GM12878 (cell line): ENCODE data around the gene PTCD2.

Source experiments
- CEBPB ChIP-seq, 2 experiments: fragments of 150-350 bp in 1 of 2; IDR thresholded peaks; 2 replicates each; pipeline ENCODE4 v1.6.1; 2012 to 2014; ENCODE audit warnings: low read depth in 2 of 2, low read length in 2 of 2, borderline replicate concordance in 1 of 2, inconsistent platforms in 1 of 2
- CTCF ChIP-seq, 3 experiments: IDR thresholded peaks in 2 of 3; conservative IDR thresholded peaks in 1 of 3; 2 replicates each; pipeline ENCODE4 v1.5.1; 2011; ENCODE audit warnings: low read depth in 3 of 3, low read length in 3 of 3, mild to moderate bottlenecking in 3 of 3, control low read depth in 2 of 3, moderate library complexity in 2 of 3, inconsistent platforms in 1 of 3, mixed read lengths in 1 of 3; ENCODE audit not compliant: control insufficient read depth in 2 of 3, insufficient read depth in 1 of 3; ENCODE audit errors: extremely low read depth in 1 of 3
- KDM1A ChIP-seq: fragments of 200-600 bp; sonication (generic); IDR thresholded peaks from 2 replicates; pipeline ENCODE4 v1.6.1; 2016; ENCODE audit warnings: borderline replicate concordance
- MXI1 ChIP-seq: fragments of 150-350 bp; IDR thresholded peaks from 2 replicates; pipeline ENCODE4 v1.6.1; 2011; ENCODE audit warnings: low read depth, mild to moderate bottlenecking, inconsistent platforms, low read length, improper control_type of control experiment
- TCF12 ChIP-seq: IDR thresholded peaks from 2 replicates; pipeline ENCODE4 v1.6.1; 2011; ENCODE audit warnings: low read depth, mild to moderate bottlenecking, low read length
- ZZZ3 ChIP-seq: IDR thresholded peaks from 2 replicates; pipeline ENCODE4 v1.6.1; 2011; ENCODE audit warnings: low read depth; ENCODE audit not compliant: control insufficient read depth, insufficient read length

- TF ChIP-seq CEBPB (IDR thresholded peaks at IDR 0.05; ENCODE audit: borderline replicate concordance in 1 of 2, low read depth in 2 of 2, low read length in 2 of 2) (no peak), ZZZ3 (no peak), KDM1A (no peak), CTCF (IDR thresholded peaks at IDR 0.05 in 2 of 3, conservative IDR thresholded peaks at IDR 0.05 in 1 of 3; ENCODE audit: control insufficient read depth in 2 of 3, extremely low read depth in 1 of 3, insufficient read depth in 1 of 3, low read depth in 3 of 3, low read length in 3 of 3) (no peak), MXI1 (no peak), TCF12 (no peak)
Measured at GRCh38 chr5:72379936-72380335, 59.8 kb downstream of the PTCD2 start.
